HG03378 (cell line): ENCODE data around the gene AVL9.

ENCODE experiments used
- ATAC-seq: cut with Tn5 transposase; IDR thresholded peaks from one replicate; pipeline ENCODE4 v1.9.1; 2021; ENCODE audit warnings: mild to moderate bottlenecking, moderate library complexity; ENCODE audit not compliant: unreplicated experiment

Gene AVL9

DNA sequence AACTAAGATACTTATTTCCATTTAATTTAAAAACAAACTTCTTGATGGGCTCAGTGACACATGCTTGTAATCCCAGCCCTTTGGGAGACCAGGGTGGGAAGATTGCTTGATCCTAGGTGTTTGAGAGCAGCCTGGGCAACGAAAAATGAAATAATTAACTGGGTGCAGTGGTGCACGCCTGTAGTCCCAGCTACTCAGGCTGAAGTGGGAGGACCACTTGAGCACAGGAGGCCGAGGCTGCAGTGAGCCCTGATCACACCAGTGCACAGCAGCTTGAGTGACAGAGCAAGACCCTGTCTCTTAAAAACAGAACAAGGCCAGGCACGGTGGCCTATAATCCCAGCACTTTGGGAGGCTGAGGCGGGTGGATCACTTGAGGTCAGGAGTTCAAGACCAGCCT is 37.4 kb downstream of the AVL9 start:
- ATAC-seq = no peak

DNA sequence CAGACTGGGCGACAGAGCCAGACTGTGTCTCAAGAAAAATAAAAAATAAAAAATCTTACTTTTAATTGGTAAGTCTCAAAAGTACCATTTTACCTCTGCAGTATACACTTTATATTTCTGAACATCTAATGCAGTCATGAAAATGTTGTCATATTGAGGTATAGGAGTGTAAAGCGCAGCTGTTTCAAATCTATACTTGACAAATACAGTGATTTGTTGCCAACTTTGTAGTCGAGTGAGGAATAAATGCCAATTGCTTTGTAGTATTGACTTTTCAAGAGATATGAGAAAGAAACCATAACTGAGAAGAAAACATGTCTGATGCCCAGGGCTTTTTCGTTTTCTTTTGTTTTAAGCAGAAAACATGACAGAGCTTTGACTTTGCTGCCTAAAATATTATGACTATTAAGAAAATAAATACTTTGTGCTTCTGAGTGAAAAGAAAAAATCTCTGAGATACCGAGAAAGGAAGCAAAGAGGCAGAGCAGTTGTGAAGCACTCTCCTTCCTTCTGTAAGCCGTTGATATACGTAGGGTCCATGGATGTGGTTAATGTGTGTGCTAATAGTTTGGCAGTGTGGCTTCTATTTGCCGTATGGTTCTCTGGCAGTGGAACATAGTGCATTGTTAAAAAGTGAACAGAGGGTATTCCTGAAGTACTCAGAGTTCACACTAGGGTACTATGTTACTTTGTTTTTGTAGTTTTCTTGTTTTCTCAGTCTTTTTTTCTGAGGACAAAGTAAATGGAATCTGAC is 38.2 kb downstream of the AVL9 start:
- ATAC-seq = no peak

DNA sequence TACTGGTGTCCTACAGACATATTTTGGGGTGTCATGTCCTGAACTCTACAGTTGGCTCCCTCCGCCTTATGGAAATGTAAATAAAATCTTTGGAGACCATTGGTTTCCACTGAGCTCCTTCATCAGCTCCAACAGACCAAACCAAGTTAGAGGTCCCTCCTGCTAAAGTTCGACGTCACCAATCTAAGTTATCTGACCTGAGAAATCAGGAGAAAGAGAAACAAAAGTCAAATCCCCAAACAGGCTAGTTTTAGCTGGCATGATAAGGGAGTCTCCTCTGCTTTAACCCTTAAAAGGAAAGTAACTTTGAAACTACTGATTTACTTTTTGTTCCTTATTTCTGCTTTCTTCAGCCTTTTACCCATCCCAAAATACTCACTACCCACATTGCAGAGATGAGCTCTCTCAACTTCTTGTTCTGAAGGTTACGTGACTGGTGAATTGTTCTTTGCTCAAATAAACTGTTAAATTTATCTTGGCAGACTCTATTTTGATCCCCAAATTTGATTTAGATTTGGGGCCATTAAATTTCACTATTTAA is 39.9 kb downstream of the AVL9 start:
- peak; percentile 50 for ATAC-seq

DNA sequence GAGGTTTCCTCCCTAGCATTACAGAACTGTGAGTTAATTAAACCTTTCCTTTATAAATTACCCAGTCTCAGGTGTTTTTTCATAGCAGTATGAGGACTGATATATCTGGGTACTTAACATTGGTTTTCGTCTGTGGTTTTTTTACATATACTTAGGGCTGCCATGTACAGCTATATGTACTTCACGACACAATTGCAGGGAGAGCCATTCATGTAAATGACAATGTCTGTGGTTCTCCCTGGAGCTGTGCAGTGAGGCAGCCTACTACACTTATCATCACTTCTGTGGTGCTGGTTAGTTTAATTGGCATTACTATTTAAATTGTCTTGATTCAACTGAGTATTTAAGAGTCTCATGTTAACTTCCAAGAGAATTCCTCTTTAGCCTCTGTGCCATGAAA is 40.7 kb downstream of the AVL9 start:
- ATAC-seq = no peak

DNA sequence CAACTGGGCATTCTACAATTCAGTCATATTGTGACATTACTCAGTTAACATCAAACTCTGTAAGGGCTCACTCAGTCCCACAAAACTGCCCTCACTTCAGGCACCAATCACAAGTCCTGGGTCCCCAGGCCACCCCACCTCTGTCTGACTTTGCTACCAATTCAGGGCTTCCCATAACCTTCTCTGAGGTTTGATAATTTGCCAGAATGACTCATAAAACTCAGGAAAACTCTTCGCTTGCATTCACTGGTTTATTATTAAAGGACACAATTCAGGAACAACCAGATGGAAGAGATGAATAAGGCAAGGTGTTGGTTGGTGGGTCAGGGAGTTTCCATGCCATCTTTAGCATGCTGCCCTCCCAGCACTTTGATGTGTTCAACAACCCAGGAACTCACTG is 41.3 kb downstream of the AVL9 start:
- ATAC-seq = no peak

DNA sequence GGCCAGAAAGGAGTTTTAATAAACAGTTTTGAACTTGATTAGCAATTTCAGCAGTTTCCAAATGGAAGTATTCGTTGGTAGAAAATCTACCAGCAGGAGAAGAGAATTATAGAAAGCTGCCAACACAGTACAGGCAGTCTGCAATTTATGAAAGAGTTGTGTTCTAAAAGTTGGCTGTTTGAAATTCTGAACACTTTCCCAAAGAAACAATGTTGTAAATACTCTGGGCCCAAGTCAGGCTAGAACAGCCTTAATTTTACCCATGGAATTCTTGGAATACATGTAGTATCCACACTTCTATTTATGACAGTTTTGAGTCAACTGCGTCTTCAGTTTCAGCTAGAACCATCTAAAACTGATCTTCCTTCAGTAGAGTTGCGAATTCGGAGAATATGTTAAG is 42.5 kb downstream of the AVL9 start:
- no peak for ATAC-seq

DNA sequence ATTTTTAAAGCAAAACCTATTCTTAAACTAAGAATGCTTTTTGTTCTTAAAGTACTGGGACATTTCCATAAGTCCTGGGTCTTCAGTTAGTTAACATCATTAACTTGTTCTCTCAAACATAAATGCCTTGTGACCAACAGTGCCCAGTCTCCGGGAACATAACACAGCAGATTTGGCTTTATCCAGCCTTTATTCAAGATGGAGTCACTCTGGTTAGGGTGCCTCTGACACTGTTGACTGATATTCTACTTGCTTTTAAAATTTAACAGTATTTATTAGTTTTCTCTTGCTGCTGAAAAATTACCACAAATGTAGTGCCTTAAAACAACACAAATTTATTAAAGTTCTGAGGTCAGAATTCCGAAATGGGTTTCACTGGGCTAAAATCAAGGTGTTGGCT is 44.1 kb downstream of the AVL9 start:
- ATAC-seq = no peak

DNA sequence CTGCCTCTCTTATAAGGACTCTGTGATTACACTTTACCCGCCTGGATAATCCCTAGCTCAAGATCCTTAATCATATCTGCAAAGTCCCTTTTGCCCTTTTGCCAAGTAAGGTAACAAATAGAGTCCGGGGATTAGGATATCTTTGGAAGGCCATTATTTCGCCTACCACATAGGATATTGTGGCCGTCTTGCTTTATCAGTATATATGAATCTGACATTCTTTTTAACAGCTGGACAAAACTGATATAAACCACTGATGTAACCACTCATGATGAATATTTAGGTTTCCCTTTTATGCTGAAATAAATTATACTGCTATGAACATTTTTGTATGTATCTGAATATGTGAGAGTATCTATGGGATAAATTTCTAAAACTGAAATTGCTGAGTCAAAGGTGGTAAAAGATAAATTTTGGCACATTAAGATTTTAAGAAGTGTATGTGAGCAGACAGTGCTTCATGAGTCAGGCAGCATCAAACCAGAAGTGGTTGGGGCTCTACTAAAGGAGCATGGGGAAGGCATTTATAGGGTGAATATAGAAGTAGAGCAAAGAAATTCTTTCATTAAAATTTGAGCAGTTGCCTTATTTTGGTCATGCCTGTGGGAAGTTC is 44.7 kb downstream of the AVL9 start:
- no peak for ATAC-seq

DNA sequence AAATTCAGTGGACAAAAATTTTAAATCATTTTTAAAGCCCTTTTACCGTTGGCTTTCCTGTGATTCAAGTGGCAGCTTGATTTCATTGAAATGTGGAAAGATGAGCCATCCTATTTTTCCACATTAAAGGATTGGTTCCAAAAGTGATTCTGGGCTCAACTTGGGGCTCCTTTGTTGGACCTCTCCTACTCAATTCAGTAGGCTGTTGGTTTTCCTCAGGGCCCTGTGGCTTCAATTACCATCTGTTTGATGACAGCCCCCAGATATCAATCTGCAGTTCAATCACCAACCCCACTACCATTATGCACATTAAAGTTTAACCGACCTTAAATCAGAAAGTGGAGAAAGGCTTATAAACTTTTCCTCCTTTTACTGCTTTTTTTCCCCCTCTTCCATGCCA is 47.3 kb downstream of the AVL9 start:
- no peak for ATAC-seq

DNA sequence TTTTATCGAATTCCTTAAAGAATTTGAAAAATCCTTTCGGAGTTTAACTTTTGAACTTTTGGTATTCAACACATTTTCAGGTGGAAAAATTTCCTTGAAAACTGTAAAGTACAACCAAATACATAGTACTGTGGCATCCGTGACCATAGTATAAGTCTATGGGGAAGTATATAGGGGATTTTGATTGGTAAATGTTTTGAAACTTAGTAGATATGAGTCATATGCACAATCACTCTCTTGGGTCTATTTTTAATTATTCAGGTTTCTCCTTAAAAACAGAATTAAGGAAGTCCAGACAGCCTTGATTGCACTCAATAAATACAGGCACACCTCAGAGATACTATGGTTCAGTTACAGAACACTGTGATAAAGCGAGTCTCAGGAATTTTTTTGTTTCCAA is 64.2 kb downstream of the AVL9 start:
- no peak for ATAC-seq

DNA sequence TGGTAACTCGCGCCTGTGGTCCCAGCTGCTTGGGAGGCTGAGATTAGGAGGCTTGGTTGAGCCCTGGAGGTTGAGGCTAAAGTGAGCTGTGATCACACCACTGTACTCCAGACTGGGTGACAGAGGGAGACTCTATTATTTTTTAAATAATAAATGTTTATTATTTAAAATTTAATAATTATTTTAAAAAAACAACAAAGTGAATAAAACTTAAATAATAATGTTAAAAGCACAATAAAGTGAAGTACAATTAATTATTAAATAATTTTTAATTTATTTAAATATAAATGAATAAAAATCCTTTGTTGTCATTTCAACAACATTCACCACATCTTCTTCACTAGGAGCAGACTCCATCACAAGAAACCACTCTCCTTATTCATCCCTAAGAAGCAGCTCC is 64.8 kb downstream of the AVL9 start:
- no peak for ATAC-seq

DNA sequence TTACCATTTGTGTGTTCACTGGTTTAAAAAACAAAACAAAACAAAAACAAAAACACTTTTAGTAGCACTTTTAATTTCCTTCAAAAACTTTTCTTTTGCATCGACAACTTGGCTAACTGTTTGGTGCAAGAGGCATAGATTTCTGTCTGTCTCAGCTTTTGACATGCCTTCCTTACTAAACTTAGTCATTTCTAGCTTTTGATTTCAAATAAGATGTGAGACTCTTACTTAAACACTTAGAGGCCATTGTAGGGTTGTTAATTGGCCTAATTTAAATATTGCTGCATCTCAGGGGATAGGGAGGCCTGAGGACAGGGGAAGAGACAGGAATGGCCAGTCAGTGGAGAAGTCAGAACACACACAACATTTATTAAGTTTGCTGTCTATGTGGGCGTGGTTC is 66.3 kb downstream of the AVL9 start:
- ATAC-seq = no peak

DNA sequence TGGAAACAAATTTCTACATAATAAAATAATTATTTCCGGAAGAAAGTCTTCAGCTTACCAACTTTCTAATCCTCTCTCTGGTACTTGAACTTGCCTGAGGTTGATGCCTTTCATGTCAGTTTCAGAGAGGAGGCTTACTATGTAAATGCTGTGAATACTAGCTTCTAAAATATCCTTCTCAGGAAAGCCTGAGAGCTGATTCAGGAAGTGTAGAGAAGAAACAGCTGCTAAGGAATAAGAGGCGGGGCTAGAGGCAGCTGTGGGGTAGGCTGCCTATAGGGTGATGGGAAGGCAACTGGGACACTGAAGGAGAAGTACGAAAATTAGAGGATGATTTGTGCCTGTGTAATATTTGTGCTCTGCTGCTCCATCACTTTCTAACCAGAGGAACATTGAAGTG is 69.3 kb downstream of the AVL9 start:
- ATAC-seq = no peak

DNA sequence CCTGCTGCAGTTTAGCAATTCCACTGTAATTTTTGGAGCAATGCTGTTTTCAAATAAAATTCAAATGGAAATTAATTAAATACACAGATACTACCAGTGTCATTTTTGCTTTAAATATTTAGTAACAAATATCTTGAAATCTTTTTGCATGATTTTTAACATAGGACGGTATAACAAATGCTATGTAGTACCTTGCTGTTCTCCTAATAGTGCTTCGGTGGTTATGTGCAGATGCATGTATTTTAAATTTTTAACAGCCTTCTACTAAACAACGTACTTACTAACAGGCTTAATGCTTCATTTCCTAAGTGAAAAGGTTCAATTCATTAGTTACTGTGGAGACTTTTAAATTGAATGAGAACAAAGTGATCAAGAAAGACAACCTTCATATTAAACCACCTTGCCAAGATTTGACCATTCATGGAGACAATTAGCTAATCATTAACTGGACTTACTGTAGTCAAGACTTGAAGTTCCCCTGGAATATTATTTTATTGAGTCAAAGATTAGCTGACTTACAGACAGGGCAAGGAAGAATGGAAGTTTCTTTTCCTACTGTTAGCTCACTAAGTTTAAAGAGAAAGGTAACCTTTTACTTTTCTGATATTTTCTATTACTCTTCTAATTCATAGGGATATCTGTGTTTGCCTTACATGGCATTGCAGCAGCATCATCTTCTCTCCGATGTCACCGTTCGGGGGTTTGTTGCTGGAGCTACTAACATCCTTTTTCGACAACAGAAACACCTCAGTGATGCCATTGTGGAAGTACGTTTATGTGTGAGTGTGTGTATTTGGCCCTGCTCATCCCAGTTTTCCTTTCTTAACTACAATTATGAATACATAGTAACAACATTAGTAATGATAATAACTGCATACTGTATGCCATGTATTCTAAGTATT is 74.3 kb downstream of the AVL9 start:
- ATAC-seq = no peak

DNA sequence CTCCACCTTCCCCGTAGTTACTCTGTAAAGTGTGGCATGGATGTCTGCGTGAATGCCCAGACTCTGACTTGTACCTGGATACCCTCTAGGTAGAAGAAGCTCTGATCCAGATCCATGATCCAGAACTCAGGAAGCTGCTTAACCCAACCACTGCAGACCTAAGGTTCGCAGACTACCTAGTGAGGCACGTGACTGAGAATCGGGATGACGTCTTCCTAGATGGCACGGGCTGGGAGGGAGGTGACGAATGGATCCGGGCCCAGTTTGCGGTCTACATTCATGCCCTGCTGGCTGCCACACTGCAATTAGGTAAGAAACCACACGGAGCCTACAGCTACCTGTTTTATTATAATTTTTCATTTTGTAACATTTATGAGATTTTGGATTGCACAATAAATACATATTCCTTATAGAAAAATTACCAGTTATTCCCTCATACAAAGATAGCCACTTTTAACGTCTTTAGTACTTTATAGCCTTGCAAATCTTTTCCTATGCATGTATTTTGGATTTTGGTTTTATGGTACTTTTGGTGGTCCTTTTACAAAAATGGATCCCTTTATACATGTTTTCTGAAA is 77.9 kb downstream of the AVL9 start:
- ATAC-seq = no peak

DNA sequence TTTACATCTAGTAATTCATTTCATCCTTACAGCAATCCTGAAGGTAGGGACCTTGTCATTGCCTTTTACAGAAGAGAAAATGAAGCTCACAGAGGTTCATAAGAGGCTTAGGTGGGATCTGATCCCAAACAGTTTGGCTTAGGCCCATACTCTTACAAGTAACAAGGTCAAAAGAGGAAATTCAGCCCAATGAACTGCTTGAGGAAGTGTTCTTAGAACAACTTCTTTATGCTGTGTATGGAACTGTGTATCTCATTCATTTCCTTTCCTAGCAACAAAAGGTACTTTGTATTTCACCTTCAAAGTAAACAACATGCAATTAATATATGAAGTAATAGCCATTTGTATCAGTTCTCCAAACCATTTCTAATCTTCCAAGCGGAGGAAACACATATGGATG is 79.3 kb downstream of the AVL9 start:
- ATAC-seq = no peak

DNA sequence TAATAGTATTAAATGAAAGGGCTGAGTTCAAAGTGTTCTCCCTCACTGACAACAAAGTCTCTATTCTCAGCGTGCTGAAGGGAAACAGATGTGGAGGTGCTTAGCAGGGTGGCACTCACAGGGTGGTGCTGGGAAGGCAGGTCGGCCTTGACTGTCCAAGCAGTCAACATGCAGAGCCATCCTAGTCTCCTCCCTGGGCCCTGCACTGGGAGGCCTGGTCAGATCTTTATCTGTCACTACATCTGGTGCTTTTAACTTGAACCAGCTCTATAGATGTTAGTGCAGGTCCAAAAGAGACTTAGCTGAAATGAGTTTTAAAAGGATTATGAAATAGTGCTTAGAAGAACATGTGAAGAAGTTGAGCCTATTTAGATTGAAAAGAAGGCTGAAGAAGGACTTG is 82.1 kb downstream of the AVL9 start:
- no peak for ATAC-seq

DNA sequence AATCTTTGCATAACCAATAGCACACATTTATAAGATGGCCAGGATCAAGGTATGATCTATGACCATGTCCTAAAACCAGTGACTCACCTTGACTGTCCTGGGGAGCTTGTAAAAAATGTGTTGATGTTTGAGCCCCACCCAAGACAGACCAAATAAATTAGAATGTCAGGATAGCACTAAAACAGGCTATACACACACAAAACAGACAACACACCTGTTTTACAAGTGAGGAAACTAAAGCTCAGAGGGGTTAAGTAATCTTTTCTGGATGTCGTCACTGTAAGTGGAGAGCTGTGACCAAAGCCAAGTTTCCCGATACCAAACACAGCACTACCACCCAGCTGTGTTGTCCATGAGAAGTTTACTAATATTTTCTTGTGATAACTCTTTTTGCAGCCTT is 84.5 kb downstream of the AVL9 start:
- ATAC-seq = no peak

DNA sequence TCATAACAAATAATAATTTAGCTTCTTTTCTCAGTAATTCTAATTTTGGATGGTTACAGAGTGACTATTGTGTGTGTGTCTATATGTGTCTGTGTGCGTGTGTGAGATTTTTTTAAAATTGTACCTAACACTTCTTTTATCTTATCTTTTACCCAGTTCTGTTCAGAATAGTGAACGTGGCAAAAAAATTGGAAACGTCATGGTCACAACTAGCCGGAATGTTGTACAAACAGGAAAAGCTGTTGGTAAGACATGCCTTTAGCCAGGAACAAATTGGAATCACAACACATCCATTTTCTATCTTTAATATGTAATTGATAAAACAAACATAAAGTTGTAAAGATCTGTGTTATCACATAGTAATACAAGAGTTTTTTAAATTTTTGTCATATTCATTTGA is 85.4 kb downstream of the AVL9 start:
- ATAC-seq = no peak

DNA sequence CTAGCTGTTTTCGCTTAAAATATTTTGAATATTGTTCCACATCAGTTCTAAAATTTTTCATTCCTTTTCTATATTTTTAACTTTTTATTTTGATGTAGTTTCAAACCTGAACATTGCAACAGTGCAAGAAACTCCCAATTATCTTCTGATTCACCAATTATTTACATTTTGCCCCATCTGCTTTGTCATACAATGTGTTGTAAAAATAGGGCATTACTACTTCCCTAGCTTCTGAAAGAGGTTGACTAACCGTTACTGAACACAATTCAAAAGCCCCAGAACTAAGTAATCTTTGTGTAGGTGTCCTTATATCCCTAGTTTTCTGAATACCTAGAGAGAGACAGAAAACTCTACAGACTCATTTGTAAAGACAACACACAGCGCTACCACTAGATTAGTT is 86.7 kb downstream of the AVL9 start:
- ATAC-seq = no peak

DNA sequence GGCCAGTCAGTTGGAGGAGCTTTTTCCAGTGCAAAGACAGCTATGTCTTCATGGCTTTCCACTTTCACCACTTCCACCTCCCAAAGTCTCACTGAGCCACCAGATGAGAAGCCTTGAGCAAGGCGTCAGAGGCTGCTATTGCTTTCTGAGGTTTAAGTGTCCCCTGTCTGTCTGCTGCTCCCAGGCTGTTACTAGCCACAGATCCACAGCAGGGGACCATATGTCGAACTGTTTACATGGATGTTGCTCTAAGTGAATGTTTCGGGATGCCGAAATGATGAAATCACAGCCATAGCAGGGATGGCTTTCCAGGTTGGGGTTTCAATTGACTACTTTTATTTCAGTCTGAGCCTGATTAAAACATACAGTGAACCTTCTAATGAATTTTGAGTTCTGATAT is 88.5 kb downstream of the AVL9 start:
- no peak for ATAC-seq
